Psoas muscle (tissue), 8 donors: ENCODE results near the gene ZNF628. TPM values are rescaled to one million over a fixed set of nuclear protein-coding genes. Genes with fewer than 3 reads are reported as not detected.
A peak's percentile ranks its signal among the peaks of the same experiment; 100 is the strongest.

Experiments
- ATAC-seq, 4 donors: fragments of 200-7000 bp; cut with Tn5 transposase; one replicate each; pipeline ENCODE4 v1.9.1; 2020; ENCODE audit warnings: moderate library complexity in 3 of 4, mild to moderate bottlenecking in 2 of 4
- DNase-seq, 2 donors: peaks; one replicate each; pipeline ENCODE4 v3.0.0-alpha.2; 2020
- H3K27ac ChIP-seq: fragments of 200-600 bp; one replicate; pipeline ENCODE4 v1.8.0; 2022
- H3K27me3 ChIP-seq, 3 donors: fragments of 200-600 bp in 1 of 3; one replicate each; pipeline versions ENCODE4 v1.6.1 to v1.8.0; 2013 to 2022; ENCODE audit warnings: low read length in 2 of 3, mild to moderate bottlenecking in 2 of 3, moderate library complexity in 1 of 3; ENCODE audit not compliant: insufficient read depth in 3 of 3
- H3K36me3 ChIP-seq, 2 donors: fragments of 200-600 bp in 1 of 2; one replicate each; pipeline versions ENCODE4 v1.6.1 to v1.8.0; 2013 to 2022; ENCODE audit warnings: low read depth in 1 of 2, mild to moderate bottlenecking in 1 of 2, moderate library complexity in 1 of 2; ENCODE audit not compliant: insufficient read depth in 1 of 2
- H3K4me1 ChIP-seq: fragments of 200-600 bp; one replicate; pipeline ENCODE4 v1.8.0; 2022
- H3K4me3 ChIP-seq: fragments of 200-600 bp; one replicate; pipeline ENCODE4 v1.8.0; 2022; ENCODE audit warnings: mild to moderate bottlenecking
- H3K9me3 ChIP-seq: fragments of 200-600 bp; one replicate; pipeline ENCODE4 v1.8.0; 2022
- CTCF ChIP-seq: fragments of 200-600 bp; IDR thresholded peaks from one replicate; pipeline ENCODE4 v1.8.0; 2022; ENCODE audit warnings: antibody characterized with exemption
- WGBS, 3 donors: extraction: QIAGEN DNeasy Blood & Tissue Kit; methylation state at CpG; one replicate each; pipeline versions ENCODE4 v1.1.6 to v1.1.7; 2013; 5-methylcytosine and 5-hydroxymethylcytosine counted together
- intact Hi-C, 2 donors: fragments of 100-400 bp; cut with DNase I; formaldehyde crosslinking; loops; one replicate each; pipeline versions ENCODE4 v1.11.0 to v1.14.2; 2022
- polyA plus RNA-seq, 3 donors: library from polyadenylated mRNA; stranded (reverse); fragments of 200-250 nt; gene quantifications; one replicate each; pipeline ENCODE4 v1.2.3, GENCODE V29; 2013
- total RNA-seq, 4 donors: library from RNA; stranded (reverse); fragmentation: NEBNext Ultra II Directional in 2 of 4; extraction: Animal tissue kit (Norgen Biotek cat#: 25700) in 2 of 4; gene quantifications; one replicate each; pipeline versions ENCODE4 v1.2.1 to v1.2.4, GENCODE V29; 2021 to 2023
- donor health status: healthy with polysubstance abuse.
- donor health status: DM: no; HTN: no; CAD: no; lungs with moderate emphysema.
- donor health status: Bipolar disorder and iron deficiency.
- donor health status: healthy.
- donor health status: DM: yes; HTN: yes; CAD: no.
- donor health status: DM: no; HTN: no; CAD: no.
- donor health status: DM: no; HTN: no; CAD: no.
- donor health status: DM: yes; HTN: yes; CAD: no.

ZNF628 gene
- total and polyA plus RNA-seq, 7 donors: 5.9 to 14.3 (median 12.2) TPM

GRCh38 chr19:55486971-55487923 lies 10.8 kb downstream of the ZNF628 start:
- Histone ChIP-seq H3K4me3 (peak overlapping the region; percentile 25), H3K9me3 (no peaks in the 10 kb centered on the region), H3K36me3 (peaks cover 0 to 9% of the 10 kb centered on the region in 2 donors), H3K27ac (peak overlapping the region; percentile 73), H3K4me1 (peaks cover 9% of the 10 kb centered on the region), H3K27me3 (peaks cover 0 to 11% (median 5%) of the 10 kb centered on the region in 3 donors)
- DNase-seq (peak; percentile 79 to 85), ATAC-seq (peak; percentile 34 to 47 (median 42))
- 47 to 49% (median 47%) methylated on average over 25 to 27 of the region's 27 CpGs for WGBS, 3 donors
- no peak for TF ChIP-seq CTCF
- intact Hi-C loops: no loop called here

GRCh38 chr19:55487924-55488687 lies 11.7 kb downstream of the ZNF628 start, which contains the start of gene SSC5D:
Gene SSC5D, plus strand, starts transcription at chr19:55488436. Its CDS starts 154 bp downstream, at chr19:55488590.
- H3K27me3 ChIP-seq: peaks cover 0 to 11% (median 5%) of the 10 kb centered on the region in 3 donors
- no peaks in the 10 kb centered on the region for H3K9me3 ChIP-seq
- peak within 1 kb of the TSS; percentile 73 for H3K27ac ChIP-seq
- ATAC-seq (no peak), DNase-seq (peak in 1 of 2 donors; percentile 65)
- WGBS, 3 donors: 21 to 31% (median 21%) methylated on average over 8 to 19 of the region's 21 CpGs
- no peak for TF ChIP-seq CTCF
- intact Hi-C loops: no loop called here
- H3K4me1 ChIP-seq: peaks cover 9% of the 10 kb centered on the region
- peaks cover 0 to 2% of the 10 kb centered on the region in 2 donors for H3K36me3 ChIP-seq
- no peak within 1 kb of the TSS for H3K4me3 ChIP-seq

GRCh38 chr19:55488986-55489710 lies 12.7 kb downstream of the ZNF628 start:
- no peak overlapping the region for H3K4me3 ChIP-seq
- H3K36me3 ChIP-seq: no peaks in the 10 kb centered on the region
- DNase-seq (no peak), ATAC-seq (no peak)
- TF ChIP-seq CTCF: no peak
- intact Hi-C loops: no loop called here
- H3K4me1 ChIP-seq: peaks cover 6% of the 10 kb centered on the region
- H3K27me3 ChIP-seq: peaks cover 0 to 11% (median 5%) of the 10 kb centered on the region in 3 donors
- 43 to 52% (median 48%) methylated on average over 32 to 36 of the region's 36 CpGs for WGBS, 3 donors
- no peak overlapping the region for H3K27ac ChIP-seq
- H3K9me3 ChIP-seq: no peaks in the 10 kb centered on the region

GRCh38 chr19:55489711-55490477 lies 13.5 kb downstream of the ZNF628 start:
- Histone ChIP-seq H3K27me3 (peaks cover 0 to 13% (median 5%) of the 10 kb centered on the region in 3 donors), H3K4me3 (no peak overlapping the region), H3K4me1 (no peaks in the 10 kb centered on the region), H3K36me3 (no peaks in the 10 kb centered on the region), H3K9me3 (no peaks in the 10 kb centered on the region), H3K27ac (no peak overlapping the region)
- intact Hi-C loops: no loop called here
- 69 to 75% (median 74%) methylated on average over 17 to 21 of the region's 21 CpGs for WGBS, 3 donors
- ATAC-seq (no peak), DNase-seq (no peak)
- no peak for TF ChIP-seq CTCF
